GM19035 (cell line): ENCODE data around the gene INPP4A.
"Not testable (repeated sequence)": the region's sequence is repeated elsewhere in the genome, so short reads cannot be mapped to it uniquely, and the experiment has no call there.

Experiments
- ATAC-seq: cut with Tn5 transposase; IDR thresholded peaks from one replicate; pipeline ENCODE4 v1.9.1; 2021; ENCODE audit not compliant: unreplicated experiment

The INPP4A gene

DNA sequence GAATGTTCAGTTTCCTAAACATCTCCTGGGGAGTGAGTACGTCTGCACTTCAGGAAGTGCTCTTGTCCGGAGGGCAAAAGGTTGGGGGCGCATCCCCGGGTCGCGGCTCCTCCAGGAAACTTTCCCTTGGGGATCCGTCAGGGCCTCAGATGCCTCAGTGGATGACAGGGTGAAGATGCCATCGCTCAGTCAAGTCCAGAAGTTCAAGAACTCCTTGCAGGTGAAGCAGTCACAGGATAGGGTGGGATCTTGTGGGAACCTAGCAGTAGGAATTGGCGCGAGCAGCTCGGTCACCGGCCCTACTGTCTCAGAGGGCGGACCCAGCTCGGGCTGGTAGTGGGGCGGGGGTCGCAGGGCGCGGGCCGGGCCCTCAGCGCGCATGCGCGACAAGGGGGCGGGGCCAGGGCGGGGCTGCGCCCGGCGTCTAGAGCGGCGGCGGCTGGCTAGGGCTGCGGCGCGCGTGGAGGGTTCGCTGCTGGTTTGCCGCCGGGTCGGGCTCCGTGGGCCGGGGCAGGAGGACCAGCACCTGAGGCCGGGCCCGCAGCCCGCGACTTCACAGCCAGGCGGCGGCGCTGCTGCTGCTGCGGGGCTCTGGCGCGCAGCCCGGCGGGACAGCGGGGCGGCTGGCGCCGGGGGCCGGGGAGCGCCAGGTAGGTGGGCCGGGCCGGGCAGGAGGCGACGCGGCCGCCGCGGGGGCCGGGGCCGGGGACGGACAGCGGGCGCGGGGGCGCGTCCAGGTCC, at the start of gene INPP4A:
INPP4A (plus strand) TSS at position 423 of the 741 bp plus-strand sequence. CDS start 75,191 bp downstream, outside the sequence.
- ATAC-seq, result peak; percentile 78

DNA sequence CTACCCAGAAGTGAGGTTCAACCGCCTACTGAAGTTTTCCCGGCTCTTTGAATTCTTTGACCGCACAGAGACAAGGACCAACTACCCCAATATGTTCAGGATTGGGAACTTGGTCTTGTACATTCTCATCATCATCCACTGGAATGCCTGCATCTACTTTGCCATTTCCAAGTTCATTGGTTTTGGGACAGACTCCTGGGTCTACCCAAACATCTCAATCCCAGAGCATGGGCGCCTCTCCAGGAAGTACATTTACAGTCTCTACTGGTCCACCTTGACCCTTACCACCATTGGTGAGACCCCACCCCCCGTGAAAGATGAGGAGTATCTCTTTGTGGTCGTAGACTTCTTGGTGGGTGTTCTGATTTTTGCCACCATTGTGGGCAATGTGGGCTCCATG, 48.7 kb upstream of the INPP4A start:
- ATAC-seq, result no peak

DNA sequence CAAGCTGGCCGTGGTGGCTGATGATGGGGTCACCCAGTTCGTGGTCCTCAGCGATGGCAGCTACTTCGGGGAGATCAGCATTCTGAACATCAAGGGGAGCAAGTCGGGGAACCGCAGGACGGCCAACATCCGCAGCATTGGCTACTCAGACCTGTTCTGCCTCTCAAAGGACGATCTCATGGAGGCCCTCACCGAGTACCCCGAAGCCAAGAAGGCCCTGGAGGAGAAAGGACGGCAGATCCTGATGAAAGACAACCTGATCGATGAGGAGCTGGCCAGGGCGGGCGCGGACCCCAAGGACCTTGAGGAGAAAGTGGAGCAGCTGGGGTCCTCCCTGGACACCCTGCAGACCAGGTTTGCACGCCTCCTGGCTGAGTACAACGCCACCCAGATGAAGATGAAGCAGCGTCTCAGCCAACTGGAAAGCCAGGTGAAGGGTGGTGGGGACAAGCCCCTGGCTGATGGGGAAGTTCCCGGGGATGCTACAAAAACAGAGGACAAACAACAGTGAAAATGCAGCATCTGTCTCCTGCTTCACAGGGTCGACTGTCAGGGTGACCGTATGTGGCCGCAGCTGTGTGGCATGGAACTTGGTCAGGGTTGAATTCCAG, 47.8 kb upstream of the INPP4A start:
- no peak for ATAC-seq

DNA sequence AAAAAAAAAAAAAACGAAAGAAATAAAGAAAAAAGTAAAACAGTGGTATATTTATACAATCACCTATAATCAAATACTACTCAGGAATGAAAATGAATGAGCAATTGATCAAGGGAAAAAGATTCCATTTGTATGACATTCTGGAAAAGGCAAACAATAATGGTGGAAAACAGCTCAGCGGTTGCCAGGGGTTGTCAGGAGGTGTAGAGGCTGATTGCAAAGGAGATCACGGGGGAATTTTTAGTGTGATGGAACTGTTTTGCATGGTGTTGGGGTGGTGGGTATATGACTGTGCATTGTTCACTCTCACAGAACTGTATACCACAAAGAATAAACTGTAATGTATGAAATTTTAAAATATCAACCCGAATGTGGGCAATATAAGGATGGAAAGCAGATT, 45.5 kb upstream of the INPP4A start:
- no peak for ATAC-seq

DNA sequence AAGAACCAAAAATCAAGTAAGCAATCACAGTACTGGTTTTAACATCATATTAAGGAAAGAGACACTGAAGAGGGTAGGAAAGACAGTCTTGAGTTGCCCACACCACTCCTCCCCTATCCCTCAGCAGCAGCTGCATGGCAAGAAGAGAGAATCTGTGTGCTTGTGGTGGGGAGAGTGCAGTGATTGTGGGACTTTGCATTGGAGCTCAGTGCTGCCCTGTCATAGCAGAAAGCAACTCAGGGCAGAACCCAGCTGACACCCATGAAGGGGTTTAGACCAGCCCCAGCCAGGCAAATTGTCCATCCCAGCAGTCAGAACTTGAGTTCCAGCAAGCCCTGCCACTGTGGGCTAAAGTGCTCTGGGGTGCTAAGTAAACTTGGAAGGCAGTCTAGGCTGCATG, 40.8 kb upstream of the INPP4A start:
- no peak for ATAC-seq

DNA sequence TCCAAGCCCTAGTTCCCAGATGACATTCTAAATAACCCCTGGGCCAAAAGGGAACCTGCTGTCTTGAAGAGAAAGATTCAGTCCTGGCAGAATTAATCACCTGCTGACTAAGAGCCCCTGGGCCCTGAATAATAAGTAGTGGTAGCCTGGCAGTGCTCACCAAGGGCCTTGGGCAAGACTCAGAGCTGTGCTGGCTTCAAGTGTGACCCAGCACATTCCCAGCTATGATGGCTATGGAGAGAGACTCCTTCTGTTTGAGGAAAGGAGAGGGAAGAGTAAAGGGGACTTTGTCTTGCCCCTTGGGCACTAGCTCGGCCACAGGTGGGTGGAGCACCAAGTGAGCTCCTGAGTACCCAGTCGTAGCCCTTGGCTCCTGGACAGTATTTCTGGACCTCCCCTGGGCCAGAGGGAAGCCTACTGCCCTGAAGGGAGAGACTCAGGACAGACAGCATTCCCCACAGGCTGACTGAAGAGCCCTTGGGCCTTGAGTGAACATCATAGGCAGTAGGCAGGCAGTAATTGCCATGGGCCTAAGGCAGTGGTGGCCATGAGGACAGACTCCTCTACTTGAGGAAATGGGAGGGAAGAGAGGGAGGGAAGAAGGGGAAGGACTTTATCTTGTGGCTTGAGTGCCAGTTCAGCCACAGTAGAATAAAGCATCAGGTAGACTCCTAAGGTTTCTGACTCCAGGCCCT, 40.0 kb upstream of the INPP4A start:
- no peak for ATAC-seq

DNA sequence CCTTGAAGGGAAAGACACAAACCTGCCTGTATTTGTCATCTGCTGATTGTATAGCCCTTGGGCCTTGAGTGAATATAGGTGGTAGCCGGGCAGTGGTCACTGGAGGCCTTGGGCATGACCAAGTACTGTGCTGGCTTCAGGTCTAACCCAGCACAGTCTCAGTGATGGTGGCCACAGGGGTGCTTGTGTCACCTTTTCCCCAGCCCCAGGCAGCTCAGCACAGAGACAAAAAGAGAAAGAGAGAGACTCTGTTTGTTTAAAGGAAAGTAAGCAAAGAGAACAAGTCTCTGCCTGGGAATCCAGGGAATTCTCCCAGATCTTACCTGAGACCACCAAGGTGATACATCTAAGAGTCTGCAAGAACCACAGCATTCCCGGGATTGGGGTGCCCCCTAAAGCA, 39.4 kb upstream of the INPP4A start:
- ATAC-seq, result no peak

DNA sequence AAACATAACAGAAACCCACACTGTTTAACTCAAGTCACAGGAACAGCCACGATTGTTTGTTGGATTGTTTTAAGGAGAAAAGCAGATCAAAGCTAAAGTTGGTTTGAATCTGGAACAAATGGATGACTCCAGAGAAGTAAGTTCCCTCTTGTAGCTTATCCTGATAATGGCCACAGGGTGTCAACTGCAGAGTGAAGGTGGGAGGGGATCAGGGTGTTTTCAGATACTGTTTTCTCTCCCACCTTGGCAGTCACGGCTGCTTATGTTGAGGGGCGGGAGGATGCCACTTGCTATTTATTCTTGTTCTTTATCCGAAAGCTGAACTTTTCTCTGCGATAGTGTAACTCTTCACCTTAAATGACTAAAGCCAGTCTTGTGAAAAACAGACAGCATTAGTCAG, 36.5 kb upstream of the INPP4A start:
- no peak for ATAC-seq

DNA sequence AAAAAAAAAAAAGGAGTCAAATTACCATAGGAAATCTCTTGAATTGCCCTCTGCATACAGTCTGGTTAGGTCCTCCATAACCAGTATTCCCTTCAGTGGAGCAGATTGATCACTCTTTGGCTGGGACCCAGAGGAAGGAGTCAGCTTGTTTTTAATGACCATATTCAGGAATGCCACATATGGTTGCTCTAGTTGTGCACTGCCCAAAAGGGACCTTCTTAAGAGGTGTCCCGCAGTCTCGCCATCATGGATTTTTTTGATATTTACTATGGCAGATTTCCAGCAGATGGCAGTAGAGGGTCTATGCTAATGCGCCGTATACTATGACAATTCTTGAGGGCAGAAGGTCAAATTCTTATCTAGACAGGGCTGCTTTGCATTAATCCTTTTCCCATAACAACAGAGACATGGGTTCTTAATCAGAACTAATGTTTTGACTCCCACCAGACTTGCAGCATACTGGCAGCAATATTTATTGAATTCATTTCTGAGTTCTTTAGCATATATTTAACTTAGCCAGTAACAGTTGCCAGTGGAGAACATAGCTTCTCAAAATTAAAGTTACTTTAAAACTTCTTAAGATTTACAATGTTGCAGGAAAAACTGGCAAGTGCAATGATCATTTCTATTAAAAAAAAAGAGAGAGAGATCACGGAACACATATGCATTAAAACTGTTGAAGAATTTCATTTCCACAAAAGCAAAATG, 31.8 kb upstream of the INPP4A start:
- ATAC-seq, result peak; percentile 85

DNA sequence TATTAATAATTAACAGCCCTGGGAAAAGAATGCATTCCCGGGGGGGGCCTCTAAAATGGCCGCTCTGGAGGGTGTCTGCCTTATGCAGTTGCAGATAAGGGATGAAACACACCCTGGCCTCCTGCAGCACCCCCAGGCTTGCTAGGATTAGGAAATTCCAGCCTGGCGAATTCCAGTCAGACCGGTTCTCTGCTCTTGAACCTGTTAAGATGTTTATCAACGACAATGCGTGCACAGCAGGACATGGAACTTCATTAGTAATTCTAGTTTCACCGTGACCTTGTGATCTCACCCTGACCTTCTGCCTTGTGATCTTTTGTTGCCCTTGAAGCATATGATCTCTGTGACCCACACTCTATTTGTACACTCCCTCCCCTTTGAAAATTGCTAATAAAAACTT, 30.4 kb upstream of the INPP4A start:
- ATAC-seq, result not testable (repeated sequence)

DNA sequence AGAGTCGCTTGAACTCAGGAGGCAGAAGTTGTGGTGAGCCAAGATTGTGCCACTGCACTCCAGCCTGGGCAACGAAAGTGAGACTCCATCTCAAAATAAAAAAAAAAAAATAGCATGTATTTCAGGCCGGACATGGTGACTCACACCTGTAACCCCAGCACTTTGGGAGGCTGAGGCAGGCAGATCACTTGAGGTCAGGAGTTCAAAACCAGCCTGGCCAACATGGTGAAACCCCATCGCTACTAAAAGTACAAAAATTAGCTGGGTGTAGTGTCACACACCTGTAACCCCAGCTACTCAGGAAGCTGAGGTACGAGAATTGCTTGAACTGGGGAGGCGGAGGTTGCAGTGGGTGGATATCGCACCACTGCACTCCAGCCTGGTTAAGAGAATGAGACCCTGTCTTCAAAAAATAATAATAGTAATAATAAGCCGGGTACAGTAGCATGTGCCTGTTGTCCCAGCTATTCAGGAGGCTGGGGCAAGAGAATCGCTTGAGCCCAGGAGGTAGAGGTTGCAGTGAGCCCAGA, 28.9 kb upstream of the INPP4A start:
- not testable (repeated sequence) for ATAC-seq

DNA sequence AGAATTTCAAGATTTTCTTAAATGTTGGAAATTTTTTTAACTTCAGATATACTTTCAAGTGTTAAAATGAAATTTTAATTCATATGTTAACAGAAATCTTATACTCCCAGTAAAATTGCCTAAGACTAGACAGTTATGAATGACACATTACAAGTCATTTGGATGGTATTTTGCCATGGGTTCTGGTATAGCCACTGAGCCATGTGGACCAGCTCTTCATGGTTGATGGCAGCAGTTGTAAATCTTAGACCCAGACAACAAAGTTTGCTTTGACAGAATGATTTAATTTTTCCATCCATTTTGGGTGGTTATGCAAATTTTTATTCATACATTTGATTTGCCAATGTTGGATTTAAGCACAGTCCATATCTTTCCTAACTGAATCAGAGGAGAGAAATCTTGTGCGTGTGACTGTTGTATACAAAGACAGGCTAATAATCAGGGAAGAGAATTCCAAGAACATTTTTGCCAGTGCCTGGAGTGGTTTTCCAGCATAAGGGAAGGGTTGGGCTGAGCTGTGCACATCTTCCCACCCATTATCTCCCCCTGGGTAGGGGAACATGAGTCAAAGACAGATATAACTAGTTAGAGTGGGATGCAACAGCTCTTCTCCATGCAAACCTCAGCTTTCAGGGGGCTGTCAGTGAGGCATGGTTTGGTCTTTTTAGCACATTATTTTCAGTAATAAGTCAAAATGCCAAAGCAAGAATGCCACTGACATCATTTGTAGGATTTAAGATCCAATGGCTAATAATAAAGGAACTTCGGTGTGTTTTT, 28.1 kb upstream of the INPP4A start:
- no peak for ATAC-seq

DNA sequence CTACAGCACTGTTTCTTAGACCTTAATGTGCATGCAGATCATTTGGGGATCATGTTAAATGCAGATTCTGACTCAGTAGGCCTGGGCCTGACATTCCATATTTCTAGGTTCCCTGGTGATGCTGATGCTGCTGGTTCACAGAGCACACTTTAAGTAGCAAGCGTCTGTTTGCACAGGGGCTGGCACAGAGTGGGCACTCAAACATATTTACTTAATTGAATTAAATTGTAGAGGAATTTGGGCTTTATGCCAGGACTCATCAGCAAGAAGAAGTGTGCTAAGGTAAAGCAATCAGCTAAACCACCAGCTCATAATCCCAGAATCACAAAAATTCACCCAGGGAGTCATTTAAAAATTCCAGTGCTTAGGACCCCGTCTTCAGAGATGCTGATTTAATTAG, 25.1 kb upstream of the INPP4A start:
- no peak for ATAC-seq

DNA sequence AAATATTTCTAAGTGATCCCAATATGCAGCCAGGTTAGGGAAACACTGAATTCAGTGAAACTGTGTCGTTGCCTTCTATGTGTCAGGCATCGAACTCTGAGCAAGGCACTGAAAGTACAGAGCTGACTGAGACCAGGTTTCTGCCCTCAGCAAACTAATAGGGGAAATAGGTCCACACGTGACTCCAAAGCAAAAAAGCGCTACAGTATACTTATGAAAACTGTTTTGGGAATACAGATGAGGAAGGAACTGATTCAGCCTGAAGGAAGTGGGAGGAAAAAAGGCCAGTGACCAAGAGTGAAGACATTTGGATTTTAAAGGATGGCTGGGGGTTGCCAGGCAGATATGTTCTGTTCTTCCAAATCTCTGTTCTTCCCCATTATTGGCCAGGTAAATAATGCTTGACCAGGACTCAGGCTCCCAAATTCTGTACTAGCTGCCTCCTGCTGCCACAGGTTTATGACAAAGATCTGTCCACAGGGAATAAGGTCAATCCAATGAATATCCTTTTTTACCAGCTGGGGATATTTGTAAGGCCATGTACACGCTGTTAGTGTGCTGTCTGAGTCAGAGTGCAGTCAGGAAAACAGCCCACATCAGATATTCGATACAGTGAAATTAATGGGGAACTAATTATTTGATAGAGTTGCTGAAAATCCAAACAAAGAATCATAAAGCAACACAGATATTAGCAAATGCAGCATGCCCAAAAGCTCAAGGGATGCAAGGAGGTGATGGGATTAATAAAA, 24.5 kb upstream of the INPP4A start:
- ATAC-seq, result no peak

DNA sequence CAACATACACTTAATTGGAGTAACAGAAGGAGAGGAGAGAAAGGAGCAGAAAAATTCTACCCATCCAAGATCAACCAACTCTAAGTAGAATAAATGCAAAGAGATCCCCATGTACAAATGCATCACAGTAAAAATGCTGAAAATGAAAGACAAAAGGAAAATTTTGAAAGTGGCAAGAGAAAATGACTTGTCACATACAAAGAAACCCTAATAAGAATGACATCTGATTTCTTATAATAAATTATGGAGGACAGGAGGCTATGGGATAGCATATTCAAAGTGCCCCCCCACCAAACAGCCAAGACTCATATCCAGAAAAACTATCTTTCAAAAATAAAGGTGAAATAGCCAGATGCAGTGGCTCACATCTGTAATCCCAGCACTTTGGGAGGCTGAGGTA, 22.2 kb upstream of the INPP4A start:
- no peak for ATAC-seq

DNA sequence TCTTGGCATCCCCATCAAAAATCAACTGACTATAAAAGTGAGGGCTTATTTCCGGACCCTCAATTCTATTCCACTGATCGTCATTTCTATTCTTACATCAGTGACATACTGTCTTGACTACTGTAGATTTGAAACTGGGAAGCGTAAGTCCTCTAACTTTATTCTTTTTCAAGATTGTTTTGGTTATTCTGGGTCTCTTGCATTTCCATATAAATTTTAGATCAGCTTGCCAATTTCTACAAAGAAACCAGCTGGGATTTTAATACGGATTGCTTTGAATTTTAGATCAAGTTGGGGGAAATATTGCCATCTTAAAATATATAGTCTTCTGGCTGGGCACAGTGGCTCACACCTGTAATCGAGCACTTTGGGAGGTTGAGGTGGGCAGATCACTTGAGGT, 17.9 kb upstream of the INPP4A start:
- ATAC-seq, result no peak

DNA sequence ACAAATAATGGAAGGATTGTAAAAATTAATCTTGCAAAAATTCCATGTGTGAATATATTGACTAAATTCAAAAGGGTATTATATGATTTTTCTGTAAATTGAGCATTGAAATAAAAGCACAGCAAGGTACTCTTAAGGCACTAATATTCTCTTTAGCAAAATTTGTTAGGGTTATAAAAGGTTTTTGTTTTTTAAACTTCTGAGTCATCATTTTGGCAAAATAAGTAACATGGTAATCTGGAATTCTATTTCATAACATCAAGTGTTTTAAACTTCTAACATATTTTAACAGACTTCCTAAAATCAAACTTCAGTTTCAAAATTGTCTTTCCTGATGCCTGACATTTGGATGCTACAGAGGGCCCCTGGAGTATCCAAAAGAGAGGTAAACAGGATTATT, 12.5 kb upstream of the INPP4A start:
- no peak for ATAC-seq

DNA sequence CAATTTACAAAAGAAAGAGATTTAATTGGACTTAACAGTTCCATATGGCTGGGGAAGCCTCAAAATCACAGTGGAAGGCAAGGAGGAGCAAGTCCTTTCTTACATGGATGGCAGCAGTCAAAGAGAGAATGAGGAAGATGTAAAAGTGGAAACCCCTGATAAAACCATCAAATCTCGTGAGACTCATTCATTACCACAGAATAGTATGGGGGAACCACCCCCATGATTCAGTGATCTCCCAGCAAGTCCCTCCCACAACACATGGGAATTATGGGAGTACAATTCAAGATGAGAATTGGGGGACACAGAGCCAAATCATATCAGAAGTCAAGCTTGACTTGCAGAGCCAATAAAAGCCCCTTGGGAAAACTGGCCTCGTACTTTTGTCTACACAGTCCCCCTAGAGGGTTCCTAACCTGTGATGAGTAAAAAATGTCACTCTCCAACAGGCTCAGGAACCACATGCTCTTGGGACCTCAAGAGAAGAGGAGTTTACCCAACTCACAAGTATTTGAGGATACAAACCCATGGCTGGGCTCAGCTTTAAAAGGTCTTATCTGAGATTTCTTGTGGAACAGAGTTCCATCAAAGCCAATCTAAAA, 11.2 kb upstream of the INPP4A start:
- no peak for ATAC-seq

DNA sequence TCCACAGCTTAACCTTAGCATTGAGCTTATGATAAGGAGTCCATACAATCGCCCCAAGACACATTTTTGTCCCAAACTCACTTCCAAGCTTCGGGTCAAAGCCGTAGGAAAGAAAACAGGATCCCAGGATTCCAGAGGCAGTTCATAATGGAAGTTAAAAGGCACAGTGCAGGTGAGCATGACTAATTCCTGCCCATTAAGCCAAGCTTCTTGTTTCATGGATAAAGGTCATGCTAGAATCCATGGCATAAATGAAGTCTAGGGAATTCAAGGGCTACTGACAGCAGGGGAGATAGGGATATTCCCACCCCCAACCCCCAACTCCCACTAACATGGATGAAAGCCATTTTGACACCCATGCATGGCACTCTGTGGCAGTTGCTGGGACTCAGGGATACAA, 10.2 kb upstream of the INPP4A start:
- no peak for ATAC-seq
